ENCODE data around the gene CYS1.

DNA sequence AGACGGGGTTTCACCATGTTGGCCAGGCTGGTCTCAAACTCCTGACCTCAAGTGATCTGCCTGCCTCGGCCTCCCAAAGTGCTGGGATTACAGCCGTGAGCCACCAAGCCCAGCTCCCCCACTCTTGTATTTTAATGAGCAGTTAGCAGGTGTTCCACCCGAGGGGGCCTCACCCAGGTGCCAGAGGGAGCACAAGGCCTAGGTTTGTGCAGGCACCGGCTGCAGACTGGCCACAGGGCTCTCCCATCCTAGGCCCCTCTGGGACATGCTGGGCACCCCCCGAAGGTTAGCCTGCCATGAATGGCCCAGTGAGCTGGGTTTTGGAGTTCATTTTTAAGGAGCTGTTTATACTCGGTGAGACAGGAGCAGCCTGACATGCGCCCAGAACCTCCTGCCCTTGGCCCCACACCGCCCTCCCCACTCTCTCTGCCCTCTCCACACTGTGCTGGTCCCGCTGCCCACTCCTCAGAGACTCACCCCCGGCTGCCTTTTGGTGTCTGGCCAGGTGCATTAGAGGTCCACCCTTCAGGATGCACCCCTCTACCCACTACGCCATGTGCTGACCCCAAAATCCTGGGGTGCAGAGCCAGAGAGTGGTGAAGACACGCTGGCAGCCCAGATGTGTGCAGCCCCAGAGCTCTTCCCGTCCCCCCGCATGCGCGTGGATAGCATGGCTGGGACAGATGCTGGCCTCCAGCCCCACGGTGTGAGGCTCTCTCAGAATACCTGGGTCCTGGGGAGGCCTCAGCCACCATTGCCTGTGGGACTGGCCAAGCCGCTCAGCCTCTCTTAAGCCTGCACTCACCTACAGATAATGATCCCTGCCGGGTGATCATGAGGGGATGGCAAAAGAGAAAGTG lies 48.1 kb downstream of the CYS1 start:
- TF ChIP-seq, protein P1, sequence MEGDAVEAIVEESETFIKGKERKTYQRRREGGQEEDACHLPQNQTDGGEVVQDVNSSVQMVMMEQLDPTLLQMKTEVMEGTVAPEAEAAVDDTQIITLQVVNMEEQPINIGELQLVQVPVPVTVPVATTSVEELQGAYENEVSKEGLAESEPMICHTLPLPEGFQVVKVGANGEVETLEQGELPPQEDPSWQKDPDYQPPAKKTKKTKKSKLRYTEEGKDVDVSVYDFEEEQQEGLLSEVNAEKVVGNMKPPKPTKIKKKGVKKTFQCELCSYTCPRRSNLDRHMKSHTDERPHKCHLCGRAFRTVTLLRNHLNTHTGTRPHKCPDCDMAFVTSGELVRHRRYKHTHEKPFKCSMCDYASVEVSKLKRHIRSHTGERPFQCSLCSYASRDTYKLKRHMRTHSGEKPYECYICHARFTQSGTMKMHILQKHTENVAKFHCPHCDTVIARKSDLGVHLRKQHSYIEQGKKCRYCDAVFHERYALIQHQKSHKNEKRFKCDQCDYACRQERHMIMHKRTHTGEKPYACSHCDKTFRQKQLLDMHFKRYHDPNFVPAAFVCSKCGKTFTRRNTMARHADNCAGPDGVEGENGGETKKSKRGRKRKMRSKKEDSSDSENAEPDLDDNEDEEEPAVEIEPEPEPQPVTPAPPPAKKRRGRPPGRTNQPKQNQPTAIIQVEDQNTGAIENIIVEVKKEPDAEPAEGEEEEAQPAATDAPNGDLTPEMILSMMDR (IDR thresholded peaks at IDR 0.05; ENCODE audit: insufficient read depth, low read depth, low read length), result no peak
- TF ChIP-seq EZH2 (IDR thresholded peaks at IDR 0.05; ENCODE audit: insufficient read depth, low read length), result no peak

All from astrocyte (in vitro differentiated cells and primary cell).